GM12878 (cell line): ENCODE results near the gene DEFB132. TPM values are rescaled to one million over a fixed set of nuclear protein-coding genes. Genes with fewer than 3 reads are reported as not detected.

Source experiments
- BHLHE40 ChIP-seq, 2 experiments: fragments of 450-650 bp in 1 of 2; IDR thresholded peaks; 2 replicates each; pipeline ENCODE4 v1.6.1; 2011 to 2017; ENCODE audit warnings: low read depth in 2 of 2, borderline replicate concordance in 1 of 2, improper control_type of control experiment in 1 of 2, low read length in 1 of 2, mild to moderate bottlenecking in 1 of 2
- BRCA1 ChIP-seq: IDR thresholded peaks from 2 replicates; pipeline ENCODE4 v1.6.1; 2011; ENCODE audit warnings: low read depth, low read length, improper control_type of control experiment
- CHD4 ChIP-seq: fragments of 200-600 bp; sonication (generic); IDR thresholded peaks from 2 replicates; pipeline ENCODE4 v1.6.1; 2016; ENCODE audit warnings: mild to moderate bottlenecking
- E4F1 ChIP-seq: fragments of 450-650 bp; IDR thresholded peaks from 2 replicates; pipeline ENCODE4 v1.6.1; 2018; ENCODE audit warnings: borderline replicate concordance, mild to moderate bottlenecking; ENCODE audit not compliant: partially characterized antibody
- EED ChIP-seq: sonication (generic); IDR thresholded peaks from 2 replicates; pipeline ENCODE4 v1.6.1; 2016; ENCODE audit warnings: antibody characterized with exemption, low read depth
- HDGF ChIP-seq: fragments of 450-650 bp; IDR thresholded peaks from 2 replicates; pipeline ENCODE4 v1.6.1; 2016; ENCODE audit warnings: antibody characterized with exemption
- MAX ChIP-seq: IDR thresholded peaks from 2 replicates; pipeline ENCODE4 v1.6.1; 2012; ENCODE audit warnings: low read depth, low read length, improper control_type of control experiment
- MXI1 ChIP-seq: fragments of 150-350 bp; IDR thresholded peaks from 2 replicates; pipeline ENCODE4 v1.6.1; 2011; ENCODE audit warnings: low read depth, mild to moderate bottlenecking, inconsistent platforms, low read length, improper control_type of control experiment
- NKRF ChIP-seq: fragments of 450-650 bp; conservative IDR thresholded peaks from 2 replicates; pipeline ENCODE4 v1.6.1; 2017; ENCODE audit warnings: mild to moderate bottlenecking, moderate library complexity
- POLR2A ChIP-seq: IDR thresholded peaks from 2 replicates; pipeline ENCODE4 v1.6.1; 2011; ENCODE audit warnings: low read depth, mild to moderate bottlenecking, low read length
- POLR2AphosphoS5 ChIP-seq: IDR thresholded peaks from 2 replicates; pipeline ENCODE4 v1.6.1; 2011; ENCODE audit warnings: mild to moderate bottlenecking, low read length, inconsistent platforms
- SIN3A ChIP-seq: IDR thresholded peaks from 2 replicates; pipeline ENCODE4 v1.6.1; 2012; ENCODE audit warnings: low read depth, low read length, improper control_type of control experiment
- TBL1XR1 ChIP-seq: IDR thresholded peaks from 2 replicates; pipeline ENCODE4 v1.6.1; 2012; ENCODE audit warnings: low read depth, low read length, improper control_type of control experiment
- ZNF384 ChIP-seq: IDR thresholded peaks from 2 replicates; pipeline ENCODE4 v1.6.1; 2012; ENCODE audit warnings: low read depth, mild to moderate bottlenecking, low read length, improper control_type of control experiment, borderline replicate concordance
- ZSCAN29 ChIP-seq: fragments of 450-650 bp; IDR thresholded peaks from 2 replicates; pipeline ENCODE4 v1.6.1; 2017; ENCODE audit warnings: mild to moderate bottlenecking, moderate library complexity
- polyA plus RNA-seq, 11 experiments: library from polyadenylated mRNA; depleted of rRNA in 4 of 11; unstranded in 6 of 11; stranded (reverse) in 5 of 11; fragments of >200 nt; fragmentation: Nextera tagmentation in 4 of 11; fragmentation: Illumina TruSeq in 1 of 11; extraction: Ambion mirVana in 4 of 11; extraction: Trizol in 1 of 11; gene quantifications; 1 replicate in 1 of 11; 2 replicates in 10 of 11; pipeline versions ENCODE4 v1.2.1 to v1.2.3, GENCODE V29; 2011 to 2016; ENCODE audit warnings: inconsistent platforms in 2 of 11, missing spikeins in 2 of 11, low read depth in 1 of 11
- total RNA-seq, 4 experiments: library from RNA; depleted of rRNA in 3 of 4; stranded (reverse); fragments of >200 nt in 3 of 4; fragmentation: Illumina TruSeq in 1 of 4; extraction: Trizol in 1 of 4; gene quantifications; 2 replicates each; pipeline versions ENCODE4 v1.2.1 to v1.2.3, GENCODE V29; 2013 to 2021
- TF ChIP-seq, protein P1 (sequence below): fragments of 450-650 bp; IDR thresholded peaks from 2 replicates; pipeline ENCODE4 v1.6.1; 2016; ENCODE audit warnings: mild to moderate bottlenecking, moderate library complexity, borderline replicate concordance
- TF ChIP-seq, protein P2 (sequence below): fragments of 450-650 bp; IDR thresholded peaks from 2 replicates; pipeline ENCODE4 v1.6.1; 2017; ENCODE audit warnings: low read depth, mild to moderate bottlenecking, moderate library complexity

The DEFB132 gene
- total and polyA plus RNA-seq, 10 of the 15 experiments (the other 5 are each of a cell fraction or from before 2014, with no cell fraction given): not detected

DNA sequence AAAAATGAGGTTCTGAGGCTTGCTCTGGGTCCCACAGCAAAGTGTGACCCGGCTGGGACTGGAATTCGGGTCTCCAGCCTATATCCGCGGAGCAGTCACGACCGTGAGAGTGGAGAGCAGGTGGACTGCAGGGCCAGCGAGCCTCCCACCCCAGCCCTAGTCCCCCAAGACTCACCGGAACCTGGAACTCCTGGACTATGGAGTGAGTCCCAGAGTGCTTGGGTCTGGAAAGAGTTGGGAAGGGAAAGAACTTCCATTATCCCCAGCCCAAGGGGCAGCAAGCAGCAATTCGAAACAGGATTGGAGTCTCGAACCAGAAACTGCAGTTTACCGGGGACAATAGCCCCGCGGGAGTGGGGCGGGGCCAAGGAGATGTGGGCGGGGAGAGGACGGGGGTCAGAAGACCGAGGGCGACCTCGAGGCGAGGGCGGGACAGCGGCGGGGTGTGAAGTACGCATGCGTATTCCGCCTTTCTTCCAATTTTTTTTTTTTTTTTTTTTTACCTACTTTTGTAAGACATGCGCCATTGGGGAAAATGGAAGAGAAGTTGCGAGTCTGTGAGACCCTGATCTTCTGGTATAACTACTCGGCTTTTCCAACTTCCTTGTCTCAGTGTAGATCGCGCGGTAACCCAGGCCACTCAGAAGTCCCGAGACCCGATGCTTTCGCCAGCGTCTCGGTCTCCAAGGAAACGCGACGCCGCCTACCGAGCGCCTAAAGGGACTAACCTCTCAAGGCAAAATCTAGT is 32.7 kb downstream of the DEFB132 start, which contains the start of gene C20orf96 (continued):
- TF ChIP-seq, protein P1, sequence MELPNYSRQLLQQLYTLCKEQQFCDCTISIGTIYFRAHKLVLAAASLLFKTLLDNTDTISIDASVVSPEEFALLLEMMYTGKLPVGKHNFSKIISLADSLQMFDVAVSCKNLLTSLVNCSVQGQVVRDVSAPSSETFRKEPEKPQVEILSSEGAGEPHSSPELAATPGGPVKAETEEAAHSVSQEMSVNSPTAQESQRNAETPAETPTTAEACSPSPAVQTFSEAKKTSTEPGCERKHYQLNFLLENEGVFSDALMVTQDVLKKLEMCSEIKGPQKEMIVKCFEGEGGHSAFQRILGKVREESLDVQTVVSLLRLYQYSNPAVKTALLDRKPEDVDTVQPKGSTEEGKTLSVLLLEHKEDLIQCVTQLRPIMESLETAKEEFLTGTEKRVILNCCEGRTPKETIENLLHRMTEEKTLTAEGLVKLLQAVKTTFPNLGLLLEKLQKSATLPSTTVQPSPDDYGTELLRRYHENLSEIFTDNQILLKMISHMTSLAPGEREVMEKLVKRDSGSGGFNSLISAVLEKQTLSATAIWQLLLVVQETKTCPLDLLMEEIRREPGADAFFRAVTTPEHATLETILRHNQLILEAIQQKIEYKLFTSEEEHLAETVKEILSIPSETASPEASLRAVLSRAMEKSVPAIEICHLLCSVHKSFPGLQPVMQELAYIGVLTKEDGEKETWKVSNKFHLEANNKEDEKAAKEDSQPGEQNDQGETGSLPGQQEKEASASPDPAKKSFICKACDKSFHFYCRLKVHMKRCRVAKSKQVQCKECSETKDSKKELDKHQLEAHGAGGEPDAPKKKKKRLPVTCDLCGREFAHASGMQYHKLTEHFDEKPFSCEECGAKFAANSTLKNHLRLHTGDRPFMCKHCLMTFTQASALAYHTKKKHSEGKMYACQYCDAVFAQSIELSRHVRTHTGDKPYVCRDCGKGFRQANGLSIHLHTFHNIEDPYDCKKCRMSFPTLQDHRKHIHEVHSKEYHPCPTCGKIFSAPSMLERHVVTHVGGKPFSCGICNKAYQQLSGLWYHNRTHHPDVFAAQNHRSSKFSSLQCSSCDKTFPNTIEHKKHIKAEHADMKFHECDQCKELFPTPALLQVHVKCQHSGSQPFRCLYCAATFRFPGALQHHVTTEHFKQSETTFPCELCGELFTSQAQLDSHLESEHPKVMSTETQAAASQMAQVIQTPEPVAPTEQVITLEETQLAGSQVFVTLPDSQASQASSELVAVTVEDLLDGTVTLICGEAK: peak; percentile 53; the same call in 1 of the 2 replicates
- TF ChIP-seq SIN3A: peak; percentile 97
- TF ChIP-seq POLR2A: 0 out of 2 replicates have a peak, but pooled peaks have one; percentile 29
- TF ChIP-seq TBL1XR1: 0 out of 2 replicates have a peak, but pooled peaks have one; percentile 49
- TF ChIP-seq ZNF384: peak; percentile 92
- peak; percentile 12 for TF ChIP-seq E4F1
- TF ChIP-seq EED: 0 out of 2 replicates have a peak, but pooled peaks have one; percentile 27
- peak; percentile 71 to 82; a peak in 3 of 4 replicates for TF ChIP-seq BHLHE40 (IDR thresholded peaks at IDR 0.05; ENCODE audit: borderline replicate concordance in 1 of 2, low read depth in 2 of 2, low read length in 1 of 2)
- no peak for TF ChIP-seq CHD4
- peak; percentile 96 for TF ChIP-seq NKRF
- TF ChIP-seq HDGF: 0 out of 2 replicates have a peak, but pooled peaks have one; percentile 43
- peak; percentile 94 for TF ChIP-seq MXI1
- TF ChIP-seq POLR2AphosphoS5: 0 out of 2 replicates have a peak, but pooled peaks have one; percentile 43
- TF ChIP-seq, protein P2, sequence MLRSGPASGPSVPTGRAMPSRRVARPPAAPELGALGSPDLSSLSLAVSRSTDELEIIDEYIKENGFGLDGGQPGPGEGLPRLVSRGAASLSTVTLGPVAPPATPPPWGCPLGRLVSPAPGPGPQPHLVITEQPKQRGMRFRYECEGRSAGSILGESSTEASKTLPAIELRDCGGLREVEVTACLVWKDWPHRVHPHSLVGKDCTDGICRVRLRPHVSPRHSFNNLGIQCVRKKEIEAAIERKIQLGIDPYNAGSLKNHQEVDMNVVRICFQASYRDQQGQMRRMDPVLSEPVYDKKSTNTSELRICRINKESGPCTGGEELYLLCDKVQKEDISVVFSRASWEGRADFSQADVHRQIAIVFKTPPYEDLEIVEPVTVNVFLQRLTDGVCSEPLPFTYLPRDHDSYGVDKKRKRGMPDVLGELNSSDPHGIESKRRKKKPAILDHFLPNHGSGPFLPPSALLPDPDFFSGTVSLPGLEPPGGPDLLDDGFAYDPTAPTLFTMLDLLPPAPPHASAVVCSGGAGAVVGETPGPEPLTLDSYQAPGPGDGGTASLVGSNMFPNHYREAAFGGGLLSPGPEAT: peak; percentile 15; the same call in 1 of the 2 replicates
- TF ChIP-seq BRCA1: 0 out of 2 replicates have a peak, but pooled peaks have one; percentile 42
- peak; percentile 62; the same call in 1 of the 2 replicates for TF ChIP-seq MAX
- no peak for TF ChIP-seq ZSCAN29
